Subcutaneous abdominal adipose tissue (tissue), 5 donors: ENCODE data around the gene SEMA6B.
A peak's percentile ranks its signal among the peaks of the same experiment; 100 is the strongest.
"Not testable (repeated sequence)": the region's sequence is repeated elsewhere in the genome, so short reads cannot be mapped to it uniquely, and the experiment has no call there.

Source experiments
- H3K27ac ChIP-seq: one replicate; pipeline ENCODE4 v1.7.0; 2013; ENCODE audit warnings: low read depth, mild to moderate bottlenecking, inconsistent platforms, low read length, moderate library complexity
- H3K27me3 ChIP-seq, 5 donors: one replicate each; pipeline ENCODE4 v1.7.0; 2013; ENCODE audit warnings: low read length in 5 of 5, inconsistent platforms in 1 of 5; ENCODE audit not compliant: control insufficient read depth in 5 of 5, insufficient read depth in 4 of 5
- H3K36me3 ChIP-seq, 5 donors: one replicate each; pipeline ENCODE4 v1.7.0; 2013; ENCODE audit warnings: low read length in 5 of 5; ENCODE audit not compliant: control insufficient read depth in 5 of 5, insufficient read depth in 5 of 5
- H3K4me1 ChIP-seq, 5 donors: one replicate each; pipeline ENCODE4 v1.7.0; 2013; ENCODE audit warnings: low read length in 5 of 5, mild to moderate bottlenecking in 3 of 5, moderate library complexity in 1 of 5; ENCODE audit not compliant: control insufficient read depth in 5 of 5, insufficient read depth in 5 of 5
- H3K4me3 ChIP-seq, 5 donors: one replicate each; pipeline ENCODE4 v1.7.0; 2013; ENCODE audit warnings: low read length in 5 of 5, low read depth in 1 of 5
- H3K9ac ChIP-seq, 5 donors: one replicate each; pipeline ENCODE4 v1.7.0; 2013; ENCODE audit warnings: low read length in 5 of 5, mild to moderate bottlenecking in 4 of 5, moderate library complexity in 3 of 5
- H3K9me3 ChIP-seq, 5 donors: one replicate each; pipeline ENCODE4 v1.7.0; 2013; ENCODE audit warnings: low read length in 5 of 5; ENCODE audit not compliant: control insufficient read depth in 5 of 5
- donor health status: healthy.
- donor health status: healthy.
- donor health status: healthy.
- donor health status: healthy.
- donor health status: healthy.

SEMA6B gene

DNA sequence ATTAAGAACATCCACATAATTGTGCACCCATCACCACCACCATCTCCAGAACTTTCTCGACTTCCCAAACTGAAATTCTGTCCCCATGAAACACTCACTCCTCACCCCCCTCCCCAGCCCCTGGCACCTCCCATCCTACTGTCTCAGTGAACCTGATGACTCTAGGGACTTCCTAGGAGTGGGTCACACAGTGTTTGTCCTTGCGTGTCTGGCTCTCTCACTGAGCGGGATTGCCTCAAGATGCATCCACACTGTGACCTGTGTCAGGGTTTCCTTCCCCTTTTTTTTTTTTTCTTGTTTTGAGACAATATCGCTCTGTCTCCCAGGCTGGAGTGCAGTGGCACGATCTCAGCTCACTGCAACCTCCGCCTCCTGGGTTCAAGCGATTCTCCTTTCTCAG, 2.6 kb upstream of the SEMA6B start:
- peaks cover 0 to 26% (median 6%) of the 10 kb centered on the region in 5 donors for H3K4me1 ChIP-seq
- not testable (repeated sequence) for H3K27ac ChIP-seq, H3K36me3 ChIP-seq

GRCh38 chr19:4557971-4558941, 1.2 kb downstream of the SEMA6B start:
- H3K4me1 ChIP-seq: peaks cover 0 to 27% (median 6%) of the 10 kb centered on the region in 5 donors
- H3K4me3 ChIP-seq: peak overlapping the region in 4 of 5 donors; percentile 58 to 81 (median 75)
- H3K9me3 ChIP-seq: no peaks in the 10 kb centered on the region
- H3K36me3 ChIP-seq: peaks cover 0 to 29% (median 24%) of the 10 kb centered on the region in 5 donors
- H3K27ac ChIP-seq: peak overlapping the region; percentile 77
- H3K27me3 ChIP-seq: peaks cover 0 to 3% (median 0%) of the 10 kb centered on the region in 5 donors
- H3K9ac ChIP-seq: peak overlapping the region in 3 of 5 donors; percentile 60 to 92 (median 78)

More for the DNA sequence above, 2.6 kb upstream of the SEMA6B start:
- H3K4me3 ChIP-seq, H3K9me3 ChIP-seq, H3K9ac ChIP-seq: not testable (repeated sequence)
- peaks cover 0 to 10% (median 6%) of the 10 kb centered on the region in 5 donors for H3K27me3 ChIP-seq

DNA sequence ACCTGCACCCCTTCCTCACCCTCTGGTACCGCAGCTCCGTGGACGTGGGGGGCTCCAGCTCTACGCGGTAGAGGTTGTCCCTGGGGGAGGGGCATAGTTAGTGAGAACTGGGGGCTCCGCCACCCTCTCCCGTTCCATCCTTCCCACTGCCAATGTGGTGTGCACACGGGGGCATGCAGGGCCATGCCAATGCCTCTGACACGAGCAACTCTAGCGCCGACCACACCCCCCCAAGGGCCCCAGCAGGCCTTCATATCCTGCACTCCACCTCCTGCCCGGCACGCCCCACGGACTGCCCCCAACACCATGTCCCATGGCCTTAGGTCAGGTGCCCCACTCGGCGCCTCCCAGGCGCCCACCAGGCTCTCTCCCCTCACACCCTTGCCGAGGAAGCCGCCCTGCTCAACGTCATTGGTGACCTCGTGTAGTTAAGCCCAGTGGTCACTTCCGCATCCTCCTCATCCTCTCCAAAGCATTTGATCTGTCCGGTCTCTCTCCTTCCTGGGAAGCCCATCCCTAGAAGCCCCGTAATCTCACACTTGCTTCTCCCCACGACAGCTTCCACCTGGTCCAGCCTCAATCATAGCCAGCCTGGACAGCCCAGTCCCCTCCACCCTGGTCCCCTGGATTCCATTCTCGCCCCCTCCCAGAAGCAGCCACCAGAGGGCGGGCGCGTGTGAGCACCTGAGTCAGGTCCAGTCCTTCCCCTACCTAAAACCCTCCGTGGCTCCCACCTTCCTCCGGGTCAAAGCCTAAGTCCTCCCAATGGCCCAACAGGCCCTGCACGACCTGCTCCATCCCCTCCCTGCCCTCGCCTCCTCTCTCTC, 2.1 kb downstream of the SEMA6B start:
- Histone ChIP-seq H3K9ac (peak overlapping the region in 1 of 5 donors; percentile 64), H3K36me3 (peaks cover 0 to 38% (median 29%) of the 10 kb centered on the region in 5 donors), H3K27ac (peak overlapping the region; percentile 54), H3K4me1 (peaks cover 0 to 27% (median 6%) of the 10 kb centered on the region in 5 donors), H3K4me3 (peak overlapping the region in 3 of 5 donors; percentile 57 to 81 (median 79)), H3K27me3 (peaks cover 0 to 3% (median 0%) of the 10 kb centered on the region in 5 donors), H3K9me3 (no peaks in the 10 kb centered on the region)

- Histone ChIP-seq H3K4me1 (peaks cover 0 to 27% (median 6%) of the 10 kb centered on the region in 5 donors), H3K9ac (no peak overlapping the region), H3K36me3 (peaks cover 0 to 44% (median 36%) of the 10 kb centered on the region in 5 donors), H3K9me3 (no peaks in the 10 kb centered on the region), H3K27ac (no peak overlapping the region), H3K4me3 (no peak overlapping the region), H3K27me3 (peaks cover 0 to 6% (median 0%) of the 10 kb centered on the region in 5 donors)
These were observed 2.8 kb downstream of the SEMA6B start for GRCh38 chr19:4556597-4557127.

DNA sequence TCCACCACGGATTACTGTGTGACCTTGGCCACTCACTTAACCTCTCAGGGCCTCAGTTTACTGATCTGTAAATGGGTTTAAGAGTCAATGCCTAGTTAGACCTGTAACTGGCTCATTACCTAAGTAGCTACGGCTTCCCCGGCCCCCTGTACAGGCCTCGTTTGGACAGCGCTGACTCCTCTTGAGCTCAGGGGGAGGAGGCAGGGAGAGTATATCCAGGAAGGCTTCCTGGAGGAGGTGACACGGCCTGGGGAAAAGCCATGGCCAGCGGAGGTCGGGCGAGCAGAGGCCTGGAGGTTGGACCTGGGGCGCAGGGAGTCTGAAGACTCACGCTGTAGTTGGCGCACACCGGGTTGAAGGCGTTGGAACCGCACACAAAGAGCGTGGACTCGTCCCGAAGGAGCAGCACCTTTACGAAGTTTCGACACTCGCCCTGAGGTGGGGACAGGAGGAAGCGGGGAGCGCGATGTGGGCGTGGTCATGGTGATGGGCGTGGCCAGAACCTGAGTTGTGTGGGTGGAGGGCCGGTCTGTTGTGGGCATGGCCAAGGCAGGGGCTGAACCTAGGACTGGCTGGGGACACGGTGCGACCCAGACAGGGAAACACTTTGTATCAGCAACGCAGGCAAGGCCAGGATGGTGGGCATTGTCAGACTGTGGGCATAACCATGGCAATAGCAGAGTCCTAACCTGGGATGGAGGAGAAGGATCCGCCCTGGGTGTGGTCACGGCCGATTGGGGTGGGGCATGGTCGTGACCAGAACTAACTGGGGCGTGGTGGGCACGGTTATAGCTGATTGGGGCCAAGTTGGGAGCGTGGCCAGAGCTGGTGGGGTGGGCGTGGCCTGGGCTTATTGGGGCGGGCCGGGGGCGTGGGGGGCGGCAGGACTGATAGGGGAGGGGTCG, 3.6 kb downstream of the SEMA6B start:
- no peak overlapping the region for H3K4me3 ChIP-seq
- H3K9me3 ChIP-seq: no peaks in the 10 kb centered on the region
- H3K27ac ChIP-seq: no peak overlapping the region
- H3K27me3 ChIP-seq: peaks cover 0 to 6% (median 0%) of the 10 kb centered on the region in 5 donors
- H3K9ac ChIP-seq: no peak overlapping the region
- peaks cover 0 to 27% (median 6%) of the 10 kb centered on the region in 5 donors for H3K4me1 ChIP-seq
- peaks cover 0 to 45% (median 37%) of the 10 kb centered on the region in 5 donors for H3K36me3 ChIP-seq

DNA sequence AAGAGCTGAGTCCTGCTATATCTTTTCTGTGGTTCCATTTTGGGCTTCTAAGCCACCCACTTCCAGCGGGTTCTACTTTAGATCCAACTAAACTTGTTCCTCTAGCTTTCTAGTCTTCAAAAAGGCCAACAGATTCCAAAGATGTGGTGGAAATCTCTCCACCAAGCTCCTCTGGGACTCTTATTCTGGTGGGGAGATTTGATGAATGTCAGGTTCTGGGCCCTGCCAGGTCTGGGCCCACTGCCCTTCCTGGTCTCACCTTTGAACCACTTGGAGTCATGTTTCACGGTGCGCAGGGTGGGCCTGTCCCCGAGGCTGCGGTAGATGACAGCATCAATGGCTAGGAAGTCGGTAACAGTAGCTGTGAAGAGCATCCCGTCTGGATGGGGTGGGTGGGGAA, 4.8 kb downstream of the SEMA6B start:
- Histone ChIP-seq H3K27ac (no peak overlapping the region), H3K4me1 (peaks cover 0 to 21% (median 6%) of the 10 kb centered on the region in 5 donors), H3K36me3 (peaks cover 0 to 55% (median 45%) of the 10 kb centered on the region in 5 donors), H3K4me3 (no peak overlapping the region), H3K9ac (no peak overlapping the region), H3K9me3 (no peaks in the 10 kb centered on the region), H3K27me3 (peaks cover 0 to 6% (median 0%) of the 10 kb centered on the region in 5 donors)

- Histone ChIP-seq H3K27me3 (peaks cover 0 to 6% (median 0%) of the 10 kb centered on the region in 5 donors), H3K4me3 (no peak overlapping the region), H3K4me1 (peaks cover 0 to 14% (median 6%) of the 10 kb centered on the region in 5 donors), H3K9me3 (no peaks in the 10 kb centered on the region), H3K27ac (no peak overlapping the region), H3K9ac (no peak overlapping the region), H3K36me3 (peaks cover 0 to 57% (median 49%) of the 10 kb centered on the region in 5 donors)
These were observed 5.7 kb downstream of the SEMA6B start for GRCh38 chr19:4553775-4554174.

- no peak overlapping the region for H3K27ac ChIP-seq
- peaks cover 0 to 62% (median 55%) of the 10 kb centered on the region in 5 donors for H3K36me3 ChIP-seq
- H3K4me3 ChIP-seq: no peak overlapping the region
- H3K9ac ChIP-seq: no peak overlapping the region
- H3K27me3 ChIP-seq: peaks cover 0 to 6% (median 0%) of the 10 kb centered on the region in 5 donors
- H3K4me1 ChIP-seq: peaks cover 0 to 12% (median 5%) of the 10 kb centered on the region in 5 donors
- no peaks in the 10 kb centered on the region for H3K9me3 ChIP-seq
These were observed 6.3 kb downstream of the SEMA6B start for GRCh38 chr19:4553092-4553695.
